Astrocyte (in vitro differentiated cells and primary cell): ENCODE data around the gene NPEPL1. TPM values are rescaled to one million over a fixed set of nuclear protein-coding genes. Genes with fewer than 3 reads are reported as not detected.

Source experiments
- DNase-seq: peaks from one replicate; pipeline ENCODE4 v3.0.0-alpha.2; 2010; ENCODE audit warnings: low read depth
- FAIRE-seq: peaks from 2 replicates; lab custom pipeline; 2011; peaks lifted over from hg19 to GRCh38; lab: Jason Lieb, UNC
- H2AFZ ChIP-seq: 2 replicates; pipeline ENCODE4 v1.6.0; 2012; ENCODE audit warnings: low read depth, low read length, inconsistent platforms
- H3K27ac ChIP-seq: 2 replicates; pipeline ENCODE4 v1.5.1; 2011; ENCODE audit warnings: low read depth, low read length, inconsistent platforms
- H3K27me3 ChIP-seq: 2 replicates; pipeline ENCODE4 v1.6.0; 2011; ENCODE audit warnings: low read length, inconsistent platforms; ENCODE audit not compliant: insufficient read depth
- H3K36me3 ChIP-seq: 2 replicates; pipeline ENCODE4 v1.5.1; 2011; ENCODE audit warnings: low read length, inconsistent platforms; ENCODE audit not compliant: insufficient read depth
- H3K4me1 ChIP-seq: 2 replicates; pipeline ENCODE4 v1.5.1; 2011; ENCODE audit warnings: low read length, inconsistent platforms; ENCODE audit not compliant: insufficient read depth
- H3K4me2 ChIP-seq: 2 replicates; pipeline ENCODE4 v1.6.0; 2012; ENCODE audit warnings: low read length, inconsistent platforms
- H3K4me3 ChIP-seq: 2 replicates; pipeline ENCODE4 v1.5.1; 2011; ENCODE audit warnings: low read depth, mild to moderate bottlenecking, low read length, inconsistent platforms; ENCODE audit not compliant: insufficient read depth
- H3K79me2 ChIP-seq: 2 replicates; pipeline ENCODE4 v1.6.0; 2012; ENCODE audit warnings: mild to moderate bottlenecking, low read length, inconsistent platforms; ENCODE audit not compliant: insufficient read depth
- H3K9ac ChIP-seq: 2 replicates; pipeline ENCODE4 v1.6.0; 2012; ENCODE audit warnings: mild to moderate bottlenecking, low read length, inconsistent platforms
- H3K9me3 ChIP-seq: 2 replicates; pipeline ENCODE4 v1.5.1; 2012; ENCODE audit warnings: low read depth, mild to moderate bottlenecking, low read length, inconsistent platforms; ENCODE audit not compliant: insufficient read depth
- H4K20me1 ChIP-seq: 2 replicates; pipeline ENCODE4 v1.6.0; 2012; ENCODE audit warnings: low read length, inconsistent platforms; ENCODE audit not compliant: insufficient read depth
- H3K27ac Mint-ChIP-seq: one replicate; pipeline ENCODE4 v1.8.0; 2021; ENCODE audit warnings: mild to moderate bottlenecking, mixed read lengths; ENCODE audit not compliant: unreplicated experiment
- H3K27me3 Mint-ChIP-seq: one replicate; pipeline ENCODE4 v1.8.0; 2021; ENCODE audit warnings: low read depth, mixed read lengths; ENCODE audit not compliant: unreplicated experiment
- H3K36me3 Mint-ChIP-seq: one replicate; pipeline ENCODE4 v1.8.0; 2021; ENCODE audit warnings: low read depth, mixed read lengths; ENCODE audit not compliant: unreplicated experiment
- H3K4me1 Mint-ChIP-seq: one replicate; pipeline ENCODE4 v1.8.0; 2021; ENCODE audit warnings: low read depth, mixed read lengths; ENCODE audit not compliant: unreplicated experiment
- H3K4me3 Mint-ChIP-seq: one replicate; pipeline ENCODE4 v1.8.0; 2021; ENCODE audit warnings: mild to moderate bottlenecking, moderate library complexity, mixed read lengths; ENCODE audit not compliant: unreplicated experiment
- H3K9me3 Mint-ChIP-seq: one replicate; pipeline ENCODE4 v1.8.0; 2021; ENCODE audit warnings: mild to moderate bottlenecking, mixed read lengths; ENCODE audit not compliant: unreplicated experiment
- CTCF ChIP-seq: IDR thresholded peaks from 2 replicates; pipeline ENCODE4 v1.5.1; 2011; ENCODE audit warnings: low read depth, mild to moderate bottlenecking, inconsistent platforms, low read length, moderate library complexity; ENCODE audit not compliant: insufficient read depth
- EZH2 ChIP-seq: IDR thresholded peaks from 2 replicates; pipeline ENCODE4 v1.6.1; 2012; ENCODE audit warnings: mild to moderate bottlenecking, low read length, inconsistent platforms; ENCODE audit not compliant: insufficient read depth
- total RNA-seq: library from RNA; stranded (reverse); gene quantifications from 2 replicates; pipeline ENCODE4 v1.2.1, GENCODE V29; 2021

NPEPL1 gene
- total RNA-seq, 1 donor from 2014 or later, result 27.1 TPM

GRCh38 chr20:58703765-58704371, 11.3 kb downstream of the NPEPL1 start:
- Mint-ChIP-seq H3K4me1 (peaks cover 5% of the 10 kb centered on the region), H3K36me3 (peaks cover 27% of the 10 kb centered on the region), H3K9me3 (no peaks in the 10 kb centered on the region), H3K27me3 (no peaks in the 10 kb centered on the region), H3K4me3 (no peak overlapping the region), H3K27ac (no peak overlapping the region)
- H2AFZ ChIP-seq, result no peak overlapping the region
- H4K20me1 ChIP-seq, result peaks cover 3% of the 10 kb centered on the region
- DNase-seq (no peak), FAIRE-seq (no peak)
- H3K36me3 ChIP-seq, result peaks cover 21% of the 10 kb centered on the region
- H3K4me2 ChIP-seq, result no peak overlapping the region
- no peaks in the 10 kb centered on the region for H3K79me2 ChIP-seq
- H3K9ac ChIP-seq, result no peak overlapping the region
- no peak overlapping the region for H3K27ac ChIP-seq
- no peak overlapping the region for H3K4me3 ChIP-seq
- H3K9me3 ChIP-seq, result no peaks in the 10 kb centered on the region
- H3K4me1 ChIP-seq, result no peaks in the 10 kb centered on the region
- no peaks in the 10 kb centered on the region for H3K27me3 ChIP-seq
- TF ChIP-seq CTCF (no peak), EZH2 (no peak)

DNA sequence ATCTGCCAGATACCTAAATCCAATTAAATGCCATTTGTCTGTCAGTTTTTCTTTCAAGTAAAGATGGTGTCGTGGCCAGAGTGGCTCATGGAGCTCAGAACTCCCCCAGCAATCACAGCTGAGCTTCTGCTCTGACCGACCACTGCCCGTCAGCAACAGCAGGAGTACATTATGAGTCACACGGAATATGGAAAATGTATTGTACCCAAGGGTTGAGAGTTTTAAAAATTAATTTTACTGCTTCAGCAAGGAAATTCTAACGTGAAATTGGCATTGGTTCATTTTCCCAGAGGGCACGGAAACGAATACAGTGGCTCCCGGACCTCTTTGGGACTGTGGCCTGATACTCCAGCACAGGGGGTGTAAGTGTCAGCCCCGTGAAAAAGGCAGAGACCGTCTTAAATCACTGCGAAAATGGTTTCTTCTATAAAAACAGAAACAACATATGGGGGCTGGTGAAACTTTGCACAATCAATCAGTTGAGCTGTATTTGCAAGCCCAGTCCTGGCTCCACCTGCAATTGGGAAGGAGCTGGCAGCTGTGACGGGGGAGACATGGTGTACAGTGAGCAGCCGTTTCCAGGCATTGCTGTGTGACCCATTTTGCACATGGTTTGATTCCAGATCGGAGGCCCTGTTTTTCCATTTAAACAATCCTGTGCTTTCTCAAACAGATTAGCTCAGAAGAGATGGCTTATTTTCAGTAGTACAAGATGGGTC, 12.8 kb downstream of the NPEPL1 start:
- Mint-ChIP-seq H3K4me1 (peaks cover 3% of the 10 kb centered on the region), H3K9me3 (no peaks in the 10 kb centered on the region), H3K27ac (no peak overlapping the region), H3K36me3 (peaks cover 26% of the 10 kb centered on the region), H3K27me3 (no peaks in the 10 kb centered on the region), H3K4me3 (no peak overlapping the region)
- no peak overlapping the region for H3K9ac ChIP-seq
- TF ChIP-seq CTCF (no peak), EZH2 (no peak)
- no peak overlapping the region for H3K4me2 ChIP-seq
- FAIRE-seq (no peak), DNase-seq (no peak)
- H3K9me3 ChIP-seq, result no peaks in the 10 kb centered on the region
- peaks cover 18% of the 10 kb centered on the region for H3K36me3 ChIP-seq
- H3K27ac ChIP-seq, result no peak overlapping the region
- no peaks in the 10 kb centered on the region for H3K79me2 ChIP-seq
- no peak overlapping the region for H3K4me3 ChIP-seq
- H3K4me1 ChIP-seq, result no peaks in the 10 kb centered on the region
- no peaks in the 10 kb centered on the region for H3K27me3 ChIP-seq
- H2AFZ ChIP-seq, result no peak overlapping the region
- no peaks in the 10 kb centered on the region for H4K20me1 ChIP-seq
